ENCODE data around the gene ABCA12. TPM values are rescaled to one million over a fixed set of nuclear protein-coding genes. Genes with fewer than 3 reads are reported as not detected.

Gene ABCA12
- total and polyA plus RNA-seq, 10 of the 15 experiments (the other 5 are each of a cell fraction or from before 2014, with no cell fraction given), result 1.2 to 12.1 (median 6.0) TPM

- intact Hi-C loops (cut with micrococcal nuclease; ENCODE audit: unreplicated experiment) (no loop called here), in situ Hi-C loops (cut with MboI) (no loop called here)
- H3K4me2 ChIP-seq (ENCODE audit: control insufficient read depth, insufficient read depth), result no peak overlapping the region
- no peaks in the 10 kb centered on the region; the same call in 1 of the 3 replicates for H3K9me3 ChIP-seq (replicated peaks; ENCODE audit: control insufficient read depth, insufficient read depth, low read length)
- FAIRE-seq, result no peak
- H3K27ac ChIP-seq (ENCODE audit: control insufficient read depth, insufficient read depth), result no peak overlapping the region
- peaks cover 6% of the 10 kb centered on the region; the same call in 1 of the 2 replicates for H3K4me1 ChIP-seq (ENCODE audit: control insufficient read depth, insufficient read depth, low read length)
- ChIA-PET POLR2A (no interaction called here), CTCF (no interaction called here), RAD21 (ENCODE audit: unreplicated experiment) (no interaction called here), SMC1A (ENCODE audit: uncharacterized antibody, unreplicated experiment) (no interaction called here)
- H4K20me1 ChIP-seq (ENCODE audit: control insufficient read depth, insufficient read depth), result no peaks in the 10 kb centered on the region
- ATAC-seq, result no peak
- no peak for DNase-seq (ENCODE audit: low read depth, low spot score)
- H3K9ac ChIP-seq (ENCODE audit: control insufficient read depth, insufficient read depth, low read length), result no peak overlapping the region
- H2AFZ ChIP-seq (ENCODE audit: control insufficient read depth, low read depth, low read length), result no peak overlapping the region
- BruUV-seq (replicated peaks), result no TSS peak
- TF ChIP-seq BACH1 (IDR thresholded peaks at IDR 0.05; ENCODE audit: borderline replicate concordance), result no peak
- TF ChIP-seq TARDBP (IDR thresholded peaks at IDR 0.05; ENCODE audit: borderline replicate concordance), result no peak
- TF ChIP-seq TCF12 (IDR thresholded peaks at IDR 0.05; ENCODE audit: low read depth, low read length), result no peak
- no peak for TF ChIP-seq JUND (IDR thresholded peaks at IDR 0.05; ENCODE audit: low read depth, low read length)
- TF ChIP-seq IKZF2 (IDR thresholded peaks at IDR 0.05), result no peak
- TF ChIP-seq ATF2 (IDR thresholded peaks at IDR 0.05; ENCODE audit: low read length), result no peak
- TF ChIP-seq MYB (IDR thresholded peaks at IDR 0.05; ENCODE audit: borderline replicate concordance, low read depth, low read length), result no peak
- H3K27me3 ChIP-seq (replicated peaks in 1 of 2; ENCODE audit: control insufficient read depth in 2 of 2, insufficient read depth in 2 of 2, low read length in 1 of 2), result no peaks in the 10 kb centered on the region
- H3K4me3 ChIP-seq, result no peak overlapping the region
- no peaks in the 10 kb centered on the region for H3K79me2 ChIP-seq (ENCODE audit: control insufficient read depth, insufficient read depth, low read length)
- WGBS (ENCODE audit: insufficient coverage, insufficient replicate concordance, low lambda C conversion rate, missing lambda C conversion rate), result 66% methylated on average over 3 of the region's 3 CpGs
- no peaks in the 10 kb centered on the region for H3K36me3 ChIP-seq (ENCODE audit: control insufficient read depth in 2 of 2, insufficient read depth in 2 of 2, low read length in 1 of 2)
Measured at GRCh38 chr2:215145611-215146010, 7.2 kb upstream of the ABCA12 start.
